Neuronal stem cell (in vitro differentiated cells): ENCODE measurements around the gene ZBTB5.
"Not testable (repeated sequence)": the region's sequence is repeated elsewhere in the genome, so short reads cannot be mapped to it uniquely, and the experiment has no call there.

Experiments used
- DNase-seq: peaks from one replicate; pipeline ENCODE4 v3.0.0-alpha.2; 2013; ENCODE audit warnings: low spot score
- H2AFZ ChIP-seq: one replicate; pipeline ENCODE4 v1.6.1; 2013; ENCODE audit warnings: mild to moderate bottlenecking, low read length, inconsistent platforms
- H2AK5ac ChIP-seq: 2 replicates; pipeline ENCODE4 v1.6.1; 2013; ENCODE audit warnings: low read depth, mild to moderate bottlenecking, inconsistent platforms, low read length, moderate library complexity, mixed read lengths
- H2BK120ac ChIP-seq: 2 replicates; pipeline ENCODE4 v1.6.1; 2013; ENCODE audit warnings: low read depth, mild to moderate bottlenecking, inconsistent platforms, low read length, moderate library complexity, mixed read lengths
- H2BK12ac ChIP-seq: one replicate; pipeline ENCODE4 v1.6.1; 2013; ENCODE audit warnings: low read length, inconsistent platforms
- H2BK15ac ChIP-seq: 2 replicates; pipeline ENCODE4 v1.6.1; 2013; ENCODE audit warnings: mild to moderate bottlenecking, low read length, inconsistent platforms, mixed read lengths
- H2BK5ac ChIP-seq: one replicate; pipeline ENCODE4 v1.6.1; 2013; ENCODE audit warnings: inconsistent platforms, mild to moderate bottlenecking, low read length, moderate library complexity
- H3K14ac ChIP-seq: one replicate; pipeline ENCODE4 v1.6.1; 2013; ENCODE audit warnings: low read length, inconsistent platforms
- H3K18ac ChIP-seq: 2 replicates; pipeline ENCODE4 v1.6.1; 2013; ENCODE audit warnings: low read length, inconsistent platforms
- H3K23ac ChIP-seq: 2 replicates; pipeline ENCODE4 v1.6.1; 2013; ENCODE audit warnings: low read depth, mild to moderate bottlenecking, mixed read lengths, low read length, inconsistent platforms; ENCODE audit not compliant: poor library complexity
- H3K27ac ChIP-seq: replicated peaks from 3 replicates; pipeline ENCODE4 v1.5.1; 2013; ENCODE audit warnings: low read length, inconsistent platforms
- H3K27me3 ChIP-seq, 3 experiments: 2 replicates each; pipeline ENCODE4 v1.6.1; 2013; ENCODE audit warnings: low read length in 3 of 3, mild to moderate bottlenecking in 2 of 3, inconsistent platforms in 1 of 3, low read depth in 1 of 3, mixed read lengths in 1 of 3, moderate library complexity in 1 of 3; ENCODE audit not compliant: control insufficient read depth in 3 of 3, insufficient read depth in 3 of 3
- H3K36me3 ChIP-seq, 2 donors: replicated peaks in 1 of 2; 2 replicates each; pipeline ENCODE4 v1.6.1; 2013; ENCODE audit warnings: low read length in 2 of 2; ENCODE audit not compliant: control insufficient read depth in 2 of 2, insufficient read depth in 2 of 2
- H3K4ac ChIP-seq: 2 replicates; pipeline ENCODE4 v1.6.1; 2013; ENCODE audit warnings: inconsistent platforms, mild to moderate bottlenecking, low read length, moderate library complexity
- H3K4me1 ChIP-seq, 2 donors: 1 replicate in 1 of 2; 2 replicates in 1 of 2; pipeline ENCODE4 v1.6.1; 2013; ENCODE audit warnings: low read length in 2 of 2, low read depth in 1 of 2; ENCODE audit not compliant: control insufficient read depth in 2 of 2, insufficient read depth in 1 of 2
- H3K4me2 ChIP-seq: one replicate; pipeline ENCODE4 v1.6.1; 2013; ENCODE audit warnings: mild to moderate bottlenecking, low read length, inconsistent platforms; ENCODE audit not compliant: insufficient read depth, poor library complexity, severe bottlenecking
- H3K4me3 ChIP-seq, 2 donors: 2 replicates each; pipeline ENCODE4 v1.5.1; 2013; ENCODE audit warnings: low read length in 2 of 2, mild to moderate bottlenecking in 2 of 2, inconsistent platforms in 1 of 2, moderate library complexity in 1 of 2
- H3K79me1 ChIP-seq: one replicate; pipeline ENCODE4 v1.6.1; 2013; ENCODE audit warnings: low read depth, mild to moderate bottlenecking, inconsistent platforms, low read length, moderate library complexity
- H3K9ac ChIP-seq: one replicate; pipeline ENCODE4 v1.6.1; 2013; ENCODE audit warnings: mild to moderate bottlenecking, low read depth, low read length, inconsistent platforms; ENCODE audit not compliant: poor library complexity
- H3K9me3 ChIP-seq, 2 donors: replicated peaks in 1 of 2; 2 replicates each; pipeline versions ENCODE3 to v1.6.1; 2013; ENCODE audit warnings: low read length in 2 of 2, mild to moderate bottlenecking in 2 of 2, inconsistent platforms in 1 of 2, low read depth in 1 of 2, mixed read lengths in 1 of 2, moderate library complexity in 1 of 2; ENCODE audit not compliant: control insufficient read depth in 2 of 2, insufficient read depth in 1 of 2
- H4K8ac ChIP-seq: one replicate; pipeline ENCODE4 v1.6.1; 2013; ENCODE audit warnings: low read depth, mild to moderate bottlenecking, inconsistent platforms, low read length, moderate library complexity
- H4K91ac ChIP-seq: one replicate; pipeline ENCODE4 v1.6.1; 2013; ENCODE audit warnings: low read length, low read depth, mild to moderate bottlenecking, inconsistent platforms; ENCODE audit not compliant: poor library complexity
- WGBS, 2 donors: extraction: QIAGEN DNeasy Blood & Tissue Kit; methylation state at CpG; one replicate each; pipeline ENCODE4 v1.1.7; 2013; ENCODE audit warnings: missing lambda C conversion rate in 2 of 2, mixed read lengths in 1 of 2; ENCODE audit not compliant: insufficient read length in 2 of 2, insufficient replicate concordance in 1 of 2; ENCODE audit errors: extremely low coverage in 2 of 2; 5-methylcytosine and 5-hydroxymethylcytosine counted together

ZBTB5 gene

GRCh38 chr9:37471942-37472684, 6.9 kb upstream of the ZBTB5 start:
- Histone ChIP-seq H3K23ac (no peak overlapping the region), H3K14ac (no peak overlapping the region), H3K36me3 (no peaks in the 10 kb centered on the region), H4K8ac (no peak overlapping the region), H3K4me3 (no peak overlapping the region), H3K27me3 (no peaks in the 10 kb centered on the region), H3K4ac (no peak overlapping the region), H2BK15ac (no peak overlapping the region), H2BK120ac (no peak overlapping the region), H3K18ac (peak overlapping the region; percentile 0), H3K9ac (no peak overlapping the region), H3K79me1 (peaks cover 2% of the 10 kb centered on the region), H2BK5ac (no peak overlapping the region), H4K91ac (no peak overlapping the region), H2BK12ac (no peak overlapping the region), H2AFZ (peak overlapping the region; percentile 85), H3K4me2 (no peak overlapping the region), H2AK5ac (no peak overlapping the region), H3K27ac (peak overlapping the region; percentile 83), H3K4me1 (peaks cover 0 to 3% of the 10 kb centered on the region in 2 donors), H3K9me3 (peaks cover 7 to 17% of the 10 kb centered on the region in 2 donors)
- peak; percentile 73 for DNase-seq
- no CpG with 5 or more reads among the region's 7 CpGs for WGBS, 2 donors

- H2BK12ac ChIP-seq, result peak overlapping the region; percentile 73
- no peak overlapping the region for H4K8ac ChIP-seq
- WGBS, 2 donors, result no CpG with 5 or more reads among the region's 6 CpGs
- H2BK120ac ChIP-seq, result no peak overlapping the region
- H3K9ac ChIP-seq, result no peak overlapping the region
- no peaks in the 10 kb centered on the region for H3K36me3 ChIP-seq
- H3K9me3 ChIP-seq, result peaks cover 1 to 2% of the 10 kb centered on the region in 2 donors
- peaks cover 2% of the 10 kb centered on the region for H3K79me1 ChIP-seq
- H3K23ac ChIP-seq, result peak overlapping the region; percentile 86
- no peak overlapping the region for H3K27ac ChIP-seq
- H2AK5ac ChIP-seq, result no peak overlapping the region
- no peak overlapping the region for H3K4ac ChIP-seq
- H2BK15ac ChIP-seq, result no peak overlapping the region
- H3K4me2 ChIP-seq, result no peak overlapping the region
- no peak for DNase-seq
- H2AFZ ChIP-seq, result no peak overlapping the region
- peaks cover 4 to 6% of the 10 kb centered on the region in 2 donors for H3K4me1 ChIP-seq
- no peaks in the 10 kb centered on the region for H3K27me3 ChIP-seq
- no peak overlapping the region for H4K91ac ChIP-seq
- H3K18ac ChIP-seq, result peak overlapping the region; percentile 72
- H3K14ac ChIP-seq, result no peak overlapping the region
- no peak overlapping the region for H2BK5ac ChIP-seq
- no peak overlapping the region for H3K4me3 ChIP-seq
These were observed 3.4 kb upstream of the ZBTB5 start for GRCh38 chr9:37468620-37469019.

GRCh38 chr9:37467530-37467929, 2.3 kb upstream of the ZBTB5 start:
- H3K36me3 ChIP-seq, H3K79me1 ChIP-seq, H2BK120ac ChIP-seq, H3K4ac ChIP-seq, H2AK5ac ChIP-seq, H2BK5ac ChIP-seq, H3K27ac ChIP-seq, H3K14ac ChIP-seq, DNase-seq, H3K27me3 ChIP-seq, H3K9me3 ChIP-seq, H2BK15ac ChIP-seq, H4K91ac ChIP-seq, H3K23ac ChIP-seq, H3K4me3 ChIP-seq, H2AFZ ChIP-seq, H3K9ac ChIP-seq, H3K4me1 ChIP-seq, H4K8ac ChIP-seq, H3K18ac ChIP-seq: not testable (repeated sequence)
- Histone ChIP-seq H2BK12ac (peak overlapping the region; percentile 54), H3K4me2 (peak overlapping the region; percentile 4)
- no CpG with 5 or more reads among the region's 17 CpGs for WGBS, 2 donors

GRCh38 chr9:37466037-37466709, 923 bp upstream of the ZBTB5 start:
- H2BK5ac ChIP-seq, result peak overlapping the region; percentile 54
- peak overlapping the region; percentile 3 for H3K23ac ChIP-seq
- H3K4me3 ChIP-seq, result peak overlapping the region; percentile 78 to 88
- H2BK15ac ChIP-seq, result no peak overlapping the region
- H3K14ac ChIP-seq, result no peak overlapping the region
- no peak overlapping the region for H4K91ac ChIP-seq
- no peak overlapping the region for H2BK120ac ChIP-seq
- H3K4me1 ChIP-seq, result peaks cover 6 to 9% of the 10 kb centered on the region in 2 donors
- H3K4ac ChIP-seq, result no peak overlapping the region
- WGBS, 2 donors, result no CpG with 5 or more reads among the region's 47 CpGs
- H3K27me3 ChIP-seq, result no peaks in the 10 kb centered on the region
- peaks cover 0 to 14% of the 10 kb centered on the region in 2 donors for H3K36me3 ChIP-seq
- H3K9me3 ChIP-seq, result no peaks in the 10 kb centered on the region
- H2AFZ ChIP-seq, result peak overlapping the region; percentile 92
- H3K18ac ChIP-seq, result peak overlapping the region; percentile 96
- peak; percentile 77 for DNase-seq
- peak overlapping the region; percentile 87 for H3K9ac ChIP-seq
- peaks cover 2% of the 10 kb centered on the region for H3K79me1 ChIP-seq
- no peak overlapping the region for H2AK5ac ChIP-seq
- H2BK12ac ChIP-seq, result no peak overlapping the region
- peak overlapping the region; percentile 92 for H3K4me2 ChIP-seq
- H4K8ac ChIP-seq, result no peak overlapping the region
- peak overlapping the region; percentile 100 for H3K27ac ChIP-seq
